SIG-M5 treated with dmso at 0.1 percent for 504 hours (cell line): ENCODE data around the gene CCDC141.

ENCODE experiments used
- DNase-seq: peaks from one replicate; lab custom pipeline; 2025; ENCODE audit not compliant: unreplicated experiment; lab: John Stamatoyannopoulos, UW

Gene CCDC141

DNA sequence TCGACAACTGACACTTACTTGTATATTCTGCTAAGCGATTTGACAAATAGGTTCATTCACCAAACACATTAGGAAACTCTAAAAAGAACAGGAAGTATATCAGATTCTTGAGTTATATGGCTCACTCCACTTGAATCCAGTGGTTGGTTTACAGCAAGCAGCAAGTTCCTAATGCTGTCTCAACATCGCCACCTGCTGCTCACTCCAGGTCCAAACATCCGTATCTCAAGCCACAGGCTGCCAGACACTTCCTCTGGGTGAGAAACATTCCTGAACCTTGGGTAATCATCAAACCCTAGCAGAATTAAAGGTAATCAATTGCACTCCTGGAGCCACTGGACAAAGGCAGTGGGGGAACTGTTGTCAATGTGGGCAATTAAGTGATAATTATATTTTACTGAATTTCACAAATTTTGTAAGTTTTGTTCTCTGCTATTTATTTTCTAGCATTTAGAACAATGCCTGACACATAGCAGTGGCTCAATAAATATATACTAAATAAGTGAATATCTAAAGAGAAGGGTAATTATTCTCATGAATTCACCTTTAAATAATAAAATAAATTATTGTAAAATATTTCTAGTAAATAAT is 135.6 kb downstream of the CCDC141 start:
- peak; percentile 77 for DNase-seq

DNA sequence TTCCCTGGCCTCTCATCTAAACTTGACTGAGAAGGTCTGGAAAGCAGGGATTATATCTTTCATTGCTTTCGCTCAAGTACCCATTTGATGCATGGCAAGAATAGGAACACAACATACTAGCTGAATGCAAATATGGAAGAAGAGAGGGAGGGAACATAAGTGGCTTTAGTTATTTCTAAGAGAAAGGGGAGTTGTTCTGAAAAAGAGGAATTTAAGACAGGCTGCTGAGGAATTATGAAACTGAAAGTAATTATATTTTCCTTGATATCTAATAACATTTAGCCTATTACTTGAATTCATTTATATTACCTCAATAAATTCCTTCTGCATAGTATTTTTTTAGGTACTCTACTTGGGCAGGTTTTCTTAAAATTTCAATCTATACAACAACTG is 136.9 kb downstream of the CCDC141 start:
- peak; percentile 20 for DNase-seq

DNA sequence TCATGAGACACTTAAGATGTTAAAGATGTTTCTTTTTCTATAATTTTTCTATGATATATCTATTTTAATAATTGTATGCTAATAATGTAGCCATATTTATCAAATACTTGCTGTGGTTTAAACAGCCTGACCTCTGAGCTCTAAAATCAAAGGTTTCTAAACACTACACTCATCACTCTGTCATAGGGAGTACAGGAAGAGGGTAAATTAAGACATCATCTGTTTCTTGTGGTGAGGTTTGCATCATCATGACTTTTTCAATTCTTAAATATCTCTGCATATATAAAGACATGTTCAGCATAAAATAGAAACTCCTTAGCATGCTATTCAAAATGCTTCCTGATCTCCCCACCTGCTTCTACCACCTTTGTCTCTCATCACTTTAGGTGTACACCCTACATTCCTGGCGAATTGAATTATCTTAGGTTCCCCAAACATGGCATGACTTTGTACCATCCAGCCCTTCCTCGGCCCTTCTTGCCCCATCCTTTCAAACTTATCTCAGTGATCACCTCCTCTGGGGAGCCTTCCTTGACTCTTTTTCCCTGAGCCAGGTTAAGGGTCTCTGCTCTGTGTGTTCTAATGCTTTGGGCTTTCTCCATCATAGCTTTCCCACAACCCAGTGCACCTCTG is 137.4 kb downstream of the CCDC141 start:
- peak; percentile 18 for DNase-seq

DNA sequence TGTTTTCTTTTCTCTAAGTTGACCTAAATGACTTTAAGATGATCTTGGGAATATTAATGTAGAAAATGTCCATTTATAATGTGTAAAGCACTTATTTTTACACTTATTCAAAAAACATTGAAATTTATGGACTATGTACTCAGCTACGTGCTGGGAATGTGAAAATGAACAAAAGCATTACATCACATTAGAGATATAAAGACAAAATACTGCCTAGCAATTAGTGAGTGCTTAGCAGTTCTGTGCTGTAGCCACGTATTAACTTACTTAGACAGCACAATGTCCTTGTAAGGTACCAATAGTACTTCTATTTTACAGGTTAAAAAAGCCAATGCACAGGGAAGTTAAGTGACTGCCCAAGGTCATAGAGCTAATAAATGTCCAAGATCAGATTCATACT is 138.9 kb downstream of the CCDC141 start:
- DNase-seq: no peak

DNA sequence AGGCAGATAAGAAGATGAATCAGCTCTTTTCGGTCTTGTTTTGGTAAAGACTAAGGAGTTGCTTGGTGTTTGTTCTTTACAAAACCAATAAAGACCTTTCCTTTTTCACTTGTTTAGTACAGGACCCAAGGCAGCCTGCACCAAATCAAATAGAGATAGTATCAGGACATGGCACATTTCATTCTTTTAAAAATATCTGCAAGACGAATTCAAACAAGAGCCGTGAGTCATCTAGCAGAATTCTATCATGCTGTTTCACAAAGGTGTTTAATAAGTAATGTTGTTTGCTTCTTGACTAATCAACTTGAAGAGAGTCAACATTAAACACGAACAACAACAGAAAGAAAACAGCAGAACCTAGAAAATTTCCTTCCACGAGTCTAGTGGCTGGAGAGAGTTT is 139.9 kb downstream of the CCDC141 start:
- no peak for DNase-seq

DNA sequence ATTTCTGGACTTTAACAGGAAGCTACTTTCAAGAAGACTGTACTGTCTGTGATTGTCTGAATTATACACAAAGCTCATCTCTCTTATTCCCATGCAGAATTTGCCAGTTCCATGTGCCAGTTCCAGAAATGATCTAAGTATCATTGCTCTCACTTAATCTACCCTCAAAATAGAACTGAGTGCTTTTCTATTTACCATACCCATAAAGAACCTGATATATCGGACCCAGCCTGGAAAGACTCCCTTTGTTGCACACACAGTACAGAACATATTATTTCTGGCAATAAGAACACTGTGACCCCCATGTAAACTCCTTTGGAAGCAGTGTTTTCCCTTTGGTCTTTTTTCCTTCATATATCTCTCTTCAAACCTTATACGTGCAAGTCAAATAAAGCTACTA is 140.4 kb downstream of the CCDC141 start:
- DNase-seq: no peak

DNA sequence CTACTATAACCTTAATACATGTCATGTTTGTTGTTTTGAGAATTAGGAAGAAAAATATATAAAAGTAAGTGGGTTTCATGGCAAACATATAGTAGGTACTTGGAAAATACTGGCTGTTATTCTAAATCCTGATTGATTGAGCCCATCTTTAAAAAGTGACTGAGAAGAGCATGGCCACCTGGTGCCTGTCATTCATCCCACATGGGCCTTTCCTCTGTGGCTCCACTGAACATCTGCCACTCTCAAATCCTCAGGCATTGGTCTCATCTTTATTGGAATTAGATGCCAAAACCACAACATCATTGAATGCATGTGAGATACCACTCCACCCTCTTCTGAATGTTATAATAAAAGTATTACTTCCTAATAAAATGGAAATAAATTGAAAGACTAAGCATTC is 141.1 kb downstream of the CCDC141 start:
- no peak for DNase-seq

DNA sequence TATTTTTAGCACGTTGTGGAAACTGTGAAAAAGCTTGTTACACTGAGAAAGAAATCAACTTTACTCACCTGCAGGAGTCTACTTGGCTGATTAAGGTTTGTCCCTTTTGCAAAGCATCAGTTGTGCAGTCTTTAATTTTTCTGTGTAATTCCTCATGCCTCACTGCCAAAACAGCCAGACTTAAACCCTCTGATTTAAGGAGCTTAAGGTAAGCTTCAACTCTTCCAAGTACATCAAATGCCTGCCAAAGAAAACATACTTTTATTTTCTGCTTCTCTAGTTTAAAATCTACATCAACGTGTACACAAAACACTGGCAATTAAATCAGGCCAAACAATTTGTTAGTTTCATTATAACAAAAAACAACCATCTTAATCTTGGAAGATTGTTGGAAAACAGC is 144.7 kb downstream of the CCDC141 start:
- no peak for DNase-seq

DNA sequence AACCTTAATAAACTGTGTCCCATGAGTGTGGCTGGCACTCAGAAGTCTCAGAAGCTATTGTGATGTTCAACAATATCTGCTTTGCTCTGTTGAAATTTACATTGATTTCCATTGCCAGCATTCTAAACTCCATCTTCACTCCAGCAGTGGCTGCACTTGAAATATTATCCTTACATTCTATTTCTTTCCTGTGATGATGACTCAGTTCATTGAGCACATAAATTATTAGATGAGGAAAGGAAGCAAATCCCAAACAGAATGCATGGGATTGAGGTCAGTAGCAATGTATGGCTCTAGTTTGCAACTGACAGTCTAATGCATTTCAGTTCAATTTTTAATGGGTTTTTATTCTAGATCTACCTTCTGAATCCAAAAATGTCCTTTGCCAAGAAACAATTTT is 150.3 kb downstream of the CCDC141 start:
- DNase-seq: no peak

DNA sequence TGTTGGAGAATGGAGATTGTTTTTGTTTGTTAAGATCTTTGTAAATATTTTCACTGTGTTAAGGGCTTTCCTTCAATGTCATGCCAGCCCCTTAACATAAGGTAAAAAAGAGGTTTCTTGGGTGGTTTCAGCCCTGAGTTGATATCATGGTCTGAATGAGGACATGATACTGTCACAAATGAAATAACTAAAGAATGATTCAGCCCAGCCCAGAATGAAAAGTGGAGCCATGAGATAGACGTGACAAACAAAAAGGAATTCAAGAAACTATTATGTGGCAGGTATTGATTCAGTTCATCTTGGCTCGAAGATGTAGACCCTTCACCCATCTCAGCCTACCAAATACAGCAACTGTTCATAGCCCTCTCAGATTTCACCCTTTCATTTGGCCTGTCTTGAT is 154.1 kb downstream of the CCDC141 start:
- DNase-seq: no peak

DNA sequence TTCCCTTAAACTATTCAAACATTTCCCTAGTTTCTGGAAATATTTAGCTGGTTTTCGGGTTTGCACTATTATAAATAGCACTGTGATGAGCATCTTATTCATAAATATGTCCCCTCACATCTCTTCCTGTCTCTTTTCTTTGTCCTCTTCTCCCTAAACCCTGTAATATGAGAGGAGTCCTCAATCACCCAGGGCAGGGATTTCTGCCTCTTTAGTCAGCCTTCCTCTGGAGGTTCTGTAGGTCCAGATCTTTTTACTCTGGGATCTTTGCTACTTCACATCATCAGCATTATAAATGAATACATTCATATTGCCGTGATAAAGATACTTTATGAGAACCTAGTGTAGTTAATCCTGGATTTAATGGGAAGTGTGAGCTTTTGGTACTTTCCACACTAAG is 154.8 kb downstream of the CCDC141 start:
- no peak for DNase-seq

DNA sequence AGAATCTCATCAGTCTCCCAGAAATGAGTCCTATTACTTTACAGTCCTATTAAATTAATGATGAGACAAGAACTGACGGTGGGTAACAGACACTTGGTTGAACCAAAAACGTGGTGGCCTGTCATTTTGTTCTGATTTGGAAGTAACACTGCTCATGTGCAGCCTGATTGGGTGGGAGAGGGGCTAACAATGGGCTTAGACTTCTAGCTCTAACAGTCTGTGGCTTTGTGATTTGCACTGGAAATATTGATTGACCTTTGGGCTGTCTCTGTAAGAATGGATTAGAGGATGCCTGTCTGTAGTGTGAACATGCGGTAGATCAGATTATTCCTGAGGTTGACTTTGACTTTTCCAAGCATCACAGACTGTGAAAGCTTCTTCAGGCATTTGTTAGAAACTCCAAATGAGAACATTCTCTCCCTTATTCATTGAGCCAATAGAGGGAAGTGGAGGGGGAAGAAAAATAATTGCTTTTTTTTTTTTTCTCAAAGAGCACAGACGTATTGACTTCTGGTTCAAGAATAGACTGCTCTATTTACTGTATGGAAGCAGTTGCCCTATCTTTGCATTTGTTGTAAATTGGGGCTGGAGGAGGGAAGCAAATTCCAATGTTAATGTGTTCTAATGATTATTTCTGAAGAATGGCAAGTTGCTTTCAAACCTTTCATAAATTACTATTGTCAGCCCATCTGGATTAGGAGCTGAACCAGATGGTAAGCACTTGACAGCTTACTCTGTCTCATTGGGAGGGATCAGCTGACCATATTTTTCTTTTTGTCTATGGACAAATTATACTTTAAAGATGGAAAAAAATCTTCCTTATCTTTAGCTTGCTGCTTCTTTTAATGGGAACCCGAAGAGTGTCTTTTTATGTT is 156.9 kb downstream of the CCDC141 start:
- DNase-seq: no peak

DNA sequence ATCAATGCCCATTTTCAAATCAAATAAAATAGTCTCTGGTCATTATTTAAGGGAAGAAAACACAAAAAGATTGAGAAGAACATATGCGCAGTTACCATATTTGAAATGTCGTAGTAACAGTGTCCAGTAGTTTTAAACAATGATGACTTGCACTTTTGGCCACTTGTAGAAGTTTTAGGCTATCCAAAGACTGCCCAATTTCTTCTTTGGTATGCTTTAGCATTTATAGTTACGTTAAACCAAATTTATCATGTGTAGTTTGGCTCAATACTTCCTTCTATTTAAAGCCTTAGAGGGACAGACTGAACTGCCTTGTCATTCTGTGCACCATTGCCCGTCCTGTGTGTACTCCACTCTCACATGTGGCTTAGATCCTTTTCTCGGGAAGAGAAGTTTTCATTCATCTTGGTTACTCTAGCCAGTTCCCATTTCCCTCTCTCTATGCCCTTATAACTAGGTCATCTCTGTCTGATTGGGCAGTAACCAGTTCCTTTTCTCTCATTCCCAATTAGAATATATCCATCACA is 157.9 kb downstream of the CCDC141 start:
- no peak for DNase-seq

DNA sequence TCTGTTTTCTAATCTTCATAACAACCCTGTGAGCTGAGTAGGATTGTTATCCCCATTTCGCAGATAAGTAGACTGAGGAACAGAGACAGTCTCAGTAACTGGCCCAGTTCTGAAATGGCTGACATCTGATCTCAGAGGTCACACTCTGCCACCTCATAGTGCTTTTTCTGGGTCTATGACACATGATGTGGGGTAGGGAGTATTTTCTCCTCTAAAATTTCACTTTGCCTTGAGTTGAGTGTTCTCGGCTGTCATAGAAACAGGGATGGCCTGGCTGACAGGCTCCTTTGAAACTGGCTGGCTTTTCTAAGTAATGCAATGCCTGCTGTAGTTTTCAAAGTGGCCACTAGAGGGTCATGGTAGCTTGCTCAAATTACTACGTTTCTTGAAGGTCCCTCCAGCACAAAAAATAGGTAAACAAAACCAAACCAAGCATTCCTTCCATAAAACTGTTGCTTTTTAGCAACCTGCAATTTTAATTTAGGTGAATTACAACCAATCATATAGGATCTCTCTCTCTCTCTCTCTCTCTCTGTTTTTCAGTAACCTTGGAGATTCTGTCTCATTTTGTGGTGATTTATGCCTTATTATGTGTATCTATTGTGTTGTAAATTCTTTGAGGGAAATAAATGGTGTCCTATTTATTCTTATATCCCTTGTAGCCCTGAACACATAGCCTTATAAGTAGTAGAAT is 158.5 kb downstream of the CCDC141 start:
- DNase-seq: peak; percentile 67

DNA sequence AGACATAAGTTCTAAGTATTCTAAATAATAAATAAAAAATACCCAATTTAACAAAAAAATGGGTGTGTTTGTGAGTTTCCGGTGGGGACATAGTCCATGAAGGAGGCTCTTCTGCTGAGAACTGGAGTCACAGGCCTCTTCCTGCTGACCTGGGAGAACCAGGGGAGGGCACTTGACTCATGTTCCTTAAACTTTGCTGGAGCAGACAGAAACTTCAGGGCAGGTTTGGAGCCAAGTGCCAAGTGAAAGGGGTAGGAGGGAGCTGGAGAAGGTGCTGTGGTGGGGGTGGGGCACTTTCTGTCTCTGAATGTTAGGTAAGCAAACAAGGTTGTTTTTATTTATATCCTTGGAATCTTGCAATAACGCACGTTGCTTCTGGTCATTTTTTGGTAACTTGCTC is 163.9 kb downstream of the CCDC141 start:
- no peak for DNase-seq

DNA sequence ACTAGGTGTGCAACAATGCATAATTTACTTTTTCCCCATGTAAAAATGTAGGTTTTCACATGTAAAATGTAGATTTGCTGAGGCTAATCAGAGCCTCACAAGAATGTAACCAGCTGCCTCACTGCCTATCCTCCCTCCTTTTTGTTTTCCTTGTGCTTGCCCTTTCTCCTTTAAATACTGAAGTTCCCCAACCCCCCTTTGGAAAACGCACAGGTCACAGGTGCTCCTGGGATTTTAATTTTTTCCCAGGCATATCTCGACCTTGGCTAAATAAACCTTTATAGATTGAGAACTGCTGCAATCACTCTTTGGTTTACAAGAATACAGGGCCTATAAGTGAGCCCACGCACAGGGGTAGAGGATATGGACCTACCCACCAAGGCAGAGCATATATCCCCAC is 165.5 kb downstream of the CCDC141 start:
- DNase-seq: no peak

DNA sequence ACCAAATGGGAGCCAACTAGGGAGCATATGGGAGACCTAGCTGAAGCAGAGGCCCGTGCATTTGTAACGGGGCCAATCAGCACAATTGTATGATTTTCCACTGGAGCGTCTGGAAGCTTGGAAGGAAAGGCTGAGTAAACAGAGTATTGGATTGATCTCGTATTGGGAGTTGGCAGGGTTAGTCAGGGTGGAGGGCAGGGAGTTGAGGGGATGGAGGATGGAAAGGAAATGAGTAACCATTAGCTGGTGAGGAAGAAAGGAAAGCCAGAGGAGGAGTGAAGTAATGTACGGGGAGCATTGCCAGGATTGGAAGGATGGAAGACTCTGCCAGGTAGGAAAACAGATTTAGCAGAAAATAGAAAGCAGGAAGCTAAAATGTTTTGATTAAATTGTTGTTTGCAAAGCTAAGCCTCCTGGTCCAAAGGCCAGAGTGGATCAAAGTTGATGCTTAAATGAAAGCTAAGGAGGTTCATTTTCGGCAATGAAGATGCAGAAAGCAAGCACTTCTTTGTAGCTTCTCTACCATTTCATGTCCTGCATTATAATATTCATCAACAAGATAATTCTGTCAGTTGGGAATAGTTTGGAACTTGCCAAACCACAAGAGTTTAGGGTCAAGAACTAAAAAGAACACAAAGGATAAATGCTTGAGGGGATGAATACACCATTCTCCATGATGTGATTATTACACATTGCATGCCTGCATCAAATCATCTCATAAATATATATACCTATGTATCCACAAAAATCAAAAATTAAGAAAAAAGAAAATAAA is 167.1 kb downstream of the CCDC141 start:
- no peak for DNase-seq

DNA sequence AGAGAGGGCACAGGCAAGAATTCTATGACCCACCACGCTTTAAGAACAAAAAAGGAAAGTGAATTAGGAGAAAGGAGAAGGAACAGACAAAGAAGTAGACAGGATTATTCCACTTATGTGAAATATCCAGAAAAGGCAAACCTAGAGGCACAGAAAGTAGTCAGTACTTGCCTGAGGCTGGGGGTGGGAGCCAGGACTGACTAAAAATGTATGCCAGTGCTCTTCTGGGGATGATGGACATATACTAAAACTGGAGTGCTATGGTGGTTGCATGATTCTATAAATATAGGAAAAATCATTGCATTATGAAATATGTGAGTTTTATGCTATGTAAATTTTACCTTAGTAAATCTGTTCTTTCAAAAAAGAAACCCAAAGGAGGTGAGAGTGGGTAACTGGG is 168.9 kb downstream of the CCDC141 start:
- no peak for DNase-seq

DNA sequence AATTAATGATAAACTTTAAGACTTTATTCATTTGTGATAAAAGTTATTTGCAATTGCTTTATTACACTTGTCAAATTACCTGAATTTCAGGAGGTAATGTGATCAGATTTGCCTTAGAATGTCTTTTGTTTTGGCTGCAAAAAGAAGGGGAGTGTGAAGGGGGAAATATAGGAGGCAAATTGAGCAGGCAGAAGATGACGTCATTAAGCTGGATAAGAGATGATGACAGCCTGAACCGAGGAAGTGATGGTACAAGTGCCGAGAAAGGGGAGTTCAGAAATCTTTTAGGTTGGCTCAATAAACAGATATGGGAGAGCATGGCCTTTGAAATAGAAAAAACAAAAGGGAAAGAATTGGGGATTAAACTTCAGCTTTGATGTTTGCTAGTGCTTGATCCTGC is 169.7 kb downstream of the CCDC141 start:
- DNase-seq: no peak

DNA sequence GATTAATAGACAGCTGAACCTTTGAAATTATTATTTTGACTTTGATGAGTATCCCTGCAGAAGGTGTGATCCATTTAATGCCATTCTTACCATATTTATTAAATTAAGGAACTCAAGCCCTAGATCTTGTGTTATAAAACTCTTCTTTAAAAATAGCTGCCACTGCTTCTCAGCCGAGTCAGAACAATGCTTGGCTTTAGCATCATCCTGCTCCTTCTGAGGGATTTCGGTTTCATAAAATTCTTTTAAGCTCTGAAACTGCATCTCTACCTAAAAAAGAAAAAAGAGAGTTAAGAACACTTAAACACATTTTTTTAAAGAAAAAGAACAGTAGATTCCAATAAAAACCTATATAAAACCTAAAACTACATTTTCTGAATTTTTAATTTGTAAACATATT is 172.1 kb downstream of the CCDC141 start:
- DNase-seq: no peak
